HG03066 (cell line): ENCODE results near the gene FAM83F.

Source experiments
- ATAC-seq: cut with Tn5 transposase; IDR thresholded peaks from one replicate; pipeline ENCODE4 v1.9.1; 2021; ENCODE audit warnings: low read depth; ENCODE audit not compliant: unreplicated experiment

The FAM83F gene

GRCh38 chr22:40030758-40031095 is 36.0 kb downstream of the FAM83F start:
- ATAC-seq: no peak

- no peak for ATAC-seq
These were observed 37.2 kb downstream of the FAM83F start for GRCh38 chr22:40031766-40032470.

- no peak for ATAC-seq
These were observed 39.0 kb downstream of the FAM83F start for GRCh38 chr22:40033586-40034380.

- no peak for ATAC-seq
These were observed 40.6 kb downstream of the FAM83F start for GRCh38 chr22:40035351-40035750.

GRCh38 chr22:40036126-40036525 is 41.4 kb downstream of the FAM83F start:
- ATAC-seq: no peak

- ATAC-seq: no peak
These were observed 42.0 kb downstream of the FAM83F start for GRCh38 chr22:40036591-40037225.

- no peak for ATAC-seq
These were observed 42.6 kb downstream of the FAM83F start for GRCh38 chr22:40037320-40037719.

- ATAC-seq: no peak
These were observed 44.8 kb downstream of the FAM83F start for GRCh38 chr22:40039482-40040115.

- no peak for ATAC-seq
These were observed 46.2 kb downstream of the FAM83F start for GRCh38 chr22:40040927-40041326.

GRCh38 chr22:40041366-40042137 is 46.8 kb downstream of the FAM83F start:
- ATAC-seq: no peak

- ATAC-seq: no peak
These were observed 47.6 kb downstream of the FAM83F start for GRCh38 chr22:40042312-40042711.

- no peak for ATAC-seq
These were observed 48.3 kb downstream of the FAM83F start for GRCh38 chr22:40043081-40043480.

- ATAC-seq: no peak
These were observed 49.0 kb downstream of the FAM83F start for GRCh38 chr22:40043793-40044101.

GRCh38 chr22:40044102-40044869 is 49.5 kb downstream of the FAM83F start:
- peak; percentile 82 for ATAC-seq

- ATAC-seq: peak; percentile 7
These were observed 50.4 kb downstream of the FAM83F start for GRCh38 chr22:40044870-40045834.

GRCh38 chr22:40046126-40046525 is 51.4 kb downstream of the FAM83F start:
- no peak for ATAC-seq

GRCh38 chr22:40050258-40050657 is 55.5 kb downstream of the FAM83F start:
- ATAC-seq: peak; percentile 77

GRCh38 chr22:40051322-40051721 is 56.6 kb downstream of the FAM83F start:
- ATAC-seq: no peak

- ATAC-seq: no peak
These were observed 58.7 kb downstream of the FAM83F start for GRCh38 chr22:40053460-40053859.
